ENCODE measurements around the gene PIGR.

GRCh38 chr1:206898915-206899431 is 47.3 kb downstream of the PIGR start:
- TF ChIP-seq ZNF274 (IDR thresholded peaks at IDR 0.05; ENCODE audit: low read depth, low read length) (no peak), CTCF (IDR thresholded peaks at IDR 0.05 in 2 of 3, conservative IDR thresholded peaks at IDR 0.05 in 1 of 3; ENCODE audit: borderline replicate concordance in 1 of 3, insufficient read depth in 1 of 3, low read depth in 2 of 3, low read length in 2 of 3) (no peak), SP1 (IDR thresholded peaks at IDR 0.05; ENCODE audit: low read depth) (no peak), JUND (IDR thresholded peaks at IDR 0.05) (no peak), EZH2phosphoT487 (IDR thresholded peaks at IDR 0.05; ENCODE audit: borderline replicate concordance) (no peak), YY1 (IDR thresholded peaks at IDR 0.05; ENCODE audit: extremely low read depth, insufficient replicate concordance, low read depth, low read length) (no peak), ZFX (IDR thresholded peaks at IDR 0.05) (no peak)

Measured in HCT116 (cell line).